ENCODE measurements around the gene GLE1.

GRCh38 chr9:128546504-128546903 lies 42.0 kb downstream of the GLE1 start:
- TF ChIP-seq CTCF (IDR thresholded peaks at IDR 0.05; ENCODE audit: poor library complexity) (no peak), EZH2 (IDR thresholded peaks at IDR 0.05; ENCODE audit: borderline replicate concordance) (no peak), EZH2phosphoT487 (IDR thresholded peaks at IDR 0.05; ENCODE audit: low read depth, severe bottlenecking, unreplicated experiment) (no peak)
